Vagina (tissue), 2 donors: ENCODE results near the gene LRRC8A.
"Not testable (repeated sequence)": the region's sequence is repeated elsewhere in the genome, so short reads cannot be mapped to it uniquely, and the experiment has no call there.

Experiments
- POLR2A ChIP-seq, 2 donors: fragments of 450-650 bp; IDR thresholded peaks; one replicate each; pipeline ENCODE4 v1.6.1; 2017; ENCODE audit warnings: antibody characterized with exemption in 2 of 2, mild to moderate bottlenecking in 2 of 2, moderate library complexity in 2 of 2
- POLR2AphosphoS5 ChIP-seq, 2 donors: sonication (generic); formaldehyde crosslinking; IDR thresholded peaks; one replicate each; pipeline ENCODE4 v1.9.0; 2017; ENCODE audit warnings: antibody characterized with exemption in 2 of 2, mild to moderate bottlenecking in 2 of 2, low read depth in 1 of 2; ENCODE audit not compliant: insufficient read depth in 1 of 2
- TF ChIP-seq, protein P1 (sequence below), 3 experiments: fragments of 450-650 bp in 2 of 3; fragments of 200-600 bp in 1 of 3; sonication (generic) in 1 of 3; IDR thresholded peaks; one replicate each; pipeline ENCODE4 v1.5.1; 2017 to 2019; ENCODE audit warnings: antibody characterized with exemption in 3 of 3, mild to moderate bottlenecking in 2 of 3, moderate library complexity in 2 of 3

DNA sequence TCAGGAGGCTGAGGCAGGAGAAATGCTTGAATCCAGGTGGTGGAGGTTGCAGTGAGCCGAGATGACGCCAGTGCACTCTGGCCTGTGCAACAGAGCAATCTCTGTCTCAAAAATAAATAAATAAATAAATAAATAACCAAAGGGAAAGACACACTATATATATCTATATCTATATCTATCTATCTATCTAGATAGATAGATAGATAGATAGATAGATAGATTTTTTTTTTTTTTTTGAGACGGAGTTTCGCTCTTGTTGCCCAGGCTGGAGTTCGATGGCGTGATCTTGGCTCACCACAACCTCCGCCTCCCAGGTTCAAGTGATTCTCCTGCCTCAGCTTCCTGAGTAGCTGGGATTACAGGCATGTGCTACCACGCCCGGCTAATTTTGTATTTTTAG, 79.5 kb downstream of the LRRC8A start:
- TF ChIP-seq, protein P1, sequence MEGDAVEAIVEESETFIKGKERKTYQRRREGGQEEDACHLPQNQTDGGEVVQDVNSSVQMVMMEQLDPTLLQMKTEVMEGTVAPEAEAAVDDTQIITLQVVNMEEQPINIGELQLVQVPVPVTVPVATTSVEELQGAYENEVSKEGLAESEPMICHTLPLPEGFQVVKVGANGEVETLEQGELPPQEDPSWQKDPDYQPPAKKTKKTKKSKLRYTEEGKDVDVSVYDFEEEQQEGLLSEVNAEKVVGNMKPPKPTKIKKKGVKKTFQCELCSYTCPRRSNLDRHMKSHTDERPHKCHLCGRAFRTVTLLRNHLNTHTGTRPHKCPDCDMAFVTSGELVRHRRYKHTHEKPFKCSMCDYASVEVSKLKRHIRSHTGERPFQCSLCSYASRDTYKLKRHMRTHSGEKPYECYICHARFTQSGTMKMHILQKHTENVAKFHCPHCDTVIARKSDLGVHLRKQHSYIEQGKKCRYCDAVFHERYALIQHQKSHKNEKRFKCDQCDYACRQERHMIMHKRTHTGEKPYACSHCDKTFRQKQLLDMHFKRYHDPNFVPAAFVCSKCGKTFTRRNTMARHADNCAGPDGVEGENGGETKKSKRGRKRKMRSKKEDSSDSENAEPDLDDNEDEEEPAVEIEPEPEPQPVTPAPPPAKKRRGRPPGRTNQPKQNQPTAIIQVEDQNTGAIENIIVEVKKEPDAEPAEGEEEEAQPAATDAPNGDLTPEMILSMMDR (IDR thresholded peaks at IDR 0.05), result not testable (repeated sequence)
- TF ChIP-seq POLR2A (IDR thresholded peaks at IDR 0.05); POLR2AphosphoS5 (IDR thresholded peaks at IDR 0.05; ENCODE audit: insufficient read depth in 1 of 2, low read depth in 1 of 2): not testable (repeated sequence)
